Tibial nerve (tissue), 4 donors: ENCODE measurements around the gene CRYZL1.

Experiments used
- EP300 ChIP-seq, 2 donors: sonication (generic); formaldehyde crosslinking; IDR thresholded peaks; one replicate each; pipeline ENCODE4 v1.6.1; 2017; ENCODE audit warnings: antibody characterized with exemption in 2 of 2, mild to moderate bottlenecking in 1 of 2
- TF ChIP-seq, protein P1 (sequence below), 5 experiments: fragments of 200-600 bp in 3 of 5; fragments of 450-650 bp in 2 of 5; sonication (generic) in 3 of 5; IDR thresholded peaks; one replicate each; pipeline ENCODE4 v1.5.1; 2016 to 2019; ENCODE audit warnings: antibody characterized with exemption in 5 of 5, mild to moderate bottlenecking in 3 of 5, moderate library complexity in 2 of 5

DNA sequence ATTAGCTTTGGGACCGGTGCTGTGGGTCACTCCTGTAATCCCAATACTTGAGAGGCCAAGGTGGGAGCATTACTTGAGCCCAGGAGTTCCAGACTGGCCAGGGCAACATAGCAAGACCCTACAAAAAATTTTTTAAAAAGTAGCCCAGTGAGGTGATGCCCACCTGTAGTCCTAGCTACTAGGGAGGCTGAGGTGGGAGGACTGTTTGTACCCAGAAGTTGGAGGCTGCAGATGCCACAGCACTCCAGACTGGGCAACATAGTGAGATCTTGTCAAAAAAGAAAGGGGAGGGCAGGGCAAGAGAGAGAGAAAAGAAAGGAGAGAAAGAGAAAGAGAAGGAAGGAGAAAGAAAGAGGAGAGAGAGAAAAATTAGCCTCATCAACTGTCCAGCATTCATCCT, 7.0 kb upstream of the CRYZL1 start:
- TF ChIP-seq, protein P1, sequence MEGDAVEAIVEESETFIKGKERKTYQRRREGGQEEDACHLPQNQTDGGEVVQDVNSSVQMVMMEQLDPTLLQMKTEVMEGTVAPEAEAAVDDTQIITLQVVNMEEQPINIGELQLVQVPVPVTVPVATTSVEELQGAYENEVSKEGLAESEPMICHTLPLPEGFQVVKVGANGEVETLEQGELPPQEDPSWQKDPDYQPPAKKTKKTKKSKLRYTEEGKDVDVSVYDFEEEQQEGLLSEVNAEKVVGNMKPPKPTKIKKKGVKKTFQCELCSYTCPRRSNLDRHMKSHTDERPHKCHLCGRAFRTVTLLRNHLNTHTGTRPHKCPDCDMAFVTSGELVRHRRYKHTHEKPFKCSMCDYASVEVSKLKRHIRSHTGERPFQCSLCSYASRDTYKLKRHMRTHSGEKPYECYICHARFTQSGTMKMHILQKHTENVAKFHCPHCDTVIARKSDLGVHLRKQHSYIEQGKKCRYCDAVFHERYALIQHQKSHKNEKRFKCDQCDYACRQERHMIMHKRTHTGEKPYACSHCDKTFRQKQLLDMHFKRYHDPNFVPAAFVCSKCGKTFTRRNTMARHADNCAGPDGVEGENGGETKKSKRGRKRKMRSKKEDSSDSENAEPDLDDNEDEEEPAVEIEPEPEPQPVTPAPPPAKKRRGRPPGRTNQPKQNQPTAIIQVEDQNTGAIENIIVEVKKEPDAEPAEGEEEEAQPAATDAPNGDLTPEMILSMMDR (IDR thresholded peaks at IDR 0.05), result no peak
- no peak for TF ChIP-seq EP300 (IDR thresholded peaks at IDR 0.05)
